Fibroblast of skin of abdomen (primary cell): ENCODE data around the gene RCN1. TPM values are rescaled to one million over a fixed set of nuclear protein-coding genes. Genes with fewer than 3 reads are reported as not detected.
"Not testable (repeated sequence)": the region's sequence is repeated elsewhere in the genome, so short reads cannot be mapped to it uniquely, and the experiment has no call there.

Source experiments
- DNase-seq: peaks from one replicate; pipeline ENCODE4 v3.0.0-alpha.2; 2013
- polyA plus RNA-seq, 2 experiments: library from polyadenylated mRNA; unstranded; fragments of 120-200 nt; gene quantifications; one replicate each; pipeline ENCODE4 v1.2.1, GENCODE V29; 2013; ENCODE audit not compliant: insufficient read length in 2 of 2

Gene RCN1
- 463 TPM for polyA plus RNA-seq (2013, experiment 1 of 2; ENCODE audit: insufficient read length)
- 470 TPM for polyA plus RNA-seq (2013, experiment 2 of 2; ENCODE audit: insufficient read length)

DNA sequence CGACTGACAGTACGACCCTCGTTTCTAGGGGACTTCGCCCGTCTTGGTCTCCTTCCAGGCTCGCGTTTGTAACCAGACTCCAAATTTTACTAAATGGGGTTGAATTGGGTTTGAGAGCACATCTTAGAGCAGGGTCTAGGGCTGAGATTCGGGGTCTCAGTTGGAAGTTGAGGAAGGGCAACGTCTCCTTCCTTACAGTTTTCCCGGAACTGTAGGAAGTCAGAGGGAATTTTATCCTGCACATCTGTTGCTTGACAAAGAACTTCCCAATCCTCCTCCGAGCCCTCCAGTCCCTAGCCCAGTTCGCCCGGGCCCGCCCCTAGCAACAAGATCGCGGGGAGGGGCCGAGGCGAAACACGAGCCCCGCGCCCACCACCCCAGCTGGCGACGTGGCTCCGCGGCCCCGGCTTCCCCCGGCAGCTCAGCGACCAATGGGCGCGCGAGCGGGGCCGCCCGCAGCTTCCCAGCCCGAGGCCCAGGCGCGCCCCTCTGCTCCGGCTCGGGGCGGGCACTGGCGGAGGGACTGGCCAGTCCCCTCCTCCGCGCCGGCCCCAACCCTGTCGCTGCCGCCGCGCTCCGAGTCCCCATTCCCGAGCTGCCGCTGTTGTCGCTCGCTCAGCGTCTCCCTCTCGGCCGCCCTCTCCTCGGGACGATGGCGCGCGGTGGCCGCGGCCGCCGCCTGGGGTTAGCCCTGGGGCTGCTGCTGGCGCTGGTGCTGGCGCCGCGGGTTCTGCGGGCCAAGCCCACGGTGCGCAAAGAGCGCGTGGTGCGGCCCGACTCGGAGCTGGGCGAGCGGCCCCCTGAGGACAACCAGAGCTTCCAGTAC is at the start of gene RCN1:
Gene RCN1 (plus strand): TSS at position 530 of the 826 bp plus-strand sequence. CDS start 123 bp downstream, at position 653.
- peak; percentile 94 for DNase-seq

DNA sequence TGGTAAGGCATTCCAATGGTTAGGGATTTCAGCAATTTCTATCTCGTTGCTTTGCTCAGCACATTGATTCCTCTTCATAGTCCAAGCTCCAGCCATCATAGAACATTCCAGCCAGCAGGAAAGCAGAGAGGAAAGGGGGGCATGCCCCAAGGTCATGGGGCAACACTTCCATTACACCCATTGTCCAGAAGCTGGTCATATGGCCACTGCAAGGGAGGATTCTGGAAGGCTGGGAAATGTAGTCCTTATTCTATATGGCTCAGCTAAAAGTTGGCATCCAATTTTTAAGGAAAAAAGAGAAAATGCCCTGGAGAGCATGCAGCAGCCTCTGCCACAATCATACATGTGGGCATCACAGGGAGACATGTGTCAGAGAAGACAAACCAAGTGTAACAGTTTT is 47.1 kb upstream of the RCN1 start:
- DNase-seq: no peak

DNA sequence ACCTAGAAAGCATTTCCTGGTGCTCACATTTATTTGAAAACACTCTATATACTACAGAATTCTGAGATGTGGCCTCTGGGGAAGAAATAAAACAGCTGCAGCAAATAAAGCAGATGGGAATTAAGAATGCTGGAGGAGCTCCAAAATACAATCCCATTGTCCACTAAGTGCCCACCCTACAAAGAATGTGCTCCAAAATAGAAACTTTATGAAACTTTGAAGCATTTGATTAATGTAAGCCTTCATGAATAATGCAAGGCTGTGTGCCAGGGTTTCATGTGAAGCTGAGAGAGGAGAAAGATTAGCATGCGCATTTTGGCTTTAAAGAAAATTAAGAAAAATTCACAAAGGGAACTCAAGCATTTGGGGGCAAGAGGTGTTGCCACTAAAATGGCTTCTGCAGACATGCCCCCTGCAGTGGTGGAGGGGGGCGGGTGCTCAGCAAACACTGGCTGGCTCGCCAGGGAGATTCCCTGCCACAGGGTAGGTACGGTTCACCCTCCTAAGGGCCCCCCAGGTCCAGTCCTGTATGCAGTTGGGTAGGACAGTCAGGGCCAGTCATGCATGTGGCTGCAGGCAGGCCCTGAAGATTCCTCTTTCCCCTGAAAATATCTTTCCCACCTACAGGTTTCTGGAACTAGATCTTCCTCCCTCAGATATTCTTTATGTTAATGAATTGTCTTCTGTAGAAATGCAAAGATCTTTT is 46.6 kb upstream of the RCN1 start:
- DNase-seq: no peak

DNA sequence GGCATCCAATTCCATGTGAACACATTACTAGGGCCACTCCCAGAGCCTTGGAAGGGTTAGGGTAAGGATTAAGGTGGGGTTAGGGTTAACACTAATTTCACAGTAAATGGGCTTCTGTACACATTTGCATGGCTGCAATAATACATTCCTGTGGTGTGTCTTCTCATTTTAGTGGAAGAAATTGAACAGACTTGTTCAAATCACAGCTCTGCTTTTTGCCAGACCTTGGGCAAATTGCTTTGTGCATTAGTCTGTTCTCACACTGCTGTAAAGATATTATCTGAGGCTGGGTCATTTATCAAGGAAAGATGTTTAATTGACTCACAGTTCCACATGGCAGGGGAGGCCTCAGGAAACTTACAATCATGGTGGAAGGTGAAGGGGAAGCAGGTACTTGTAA is 45.4 kb upstream of the RCN1 start:
- no peak for DNase-seq

DNA sequence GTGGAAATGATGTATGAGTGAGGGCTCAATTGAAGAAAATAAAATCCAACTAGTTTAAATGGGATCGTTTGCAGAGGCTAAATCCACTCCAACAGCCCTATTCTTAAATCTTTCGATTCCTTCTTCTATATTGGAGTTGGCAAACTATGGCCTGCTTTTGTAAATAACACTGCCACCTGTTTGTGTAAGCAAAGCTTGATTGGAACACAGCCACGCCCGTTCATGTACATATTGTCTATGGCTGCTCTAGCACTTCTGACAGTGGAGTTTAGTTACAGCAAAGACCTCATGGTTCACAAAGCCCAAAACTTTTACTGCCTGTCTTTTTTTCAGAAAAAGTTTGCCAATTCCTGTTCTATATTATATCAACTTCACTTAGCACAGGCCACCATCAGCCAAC is 40.6 kb upstream of the RCN1 start:
- DNase-seq: no peak

DNA sequence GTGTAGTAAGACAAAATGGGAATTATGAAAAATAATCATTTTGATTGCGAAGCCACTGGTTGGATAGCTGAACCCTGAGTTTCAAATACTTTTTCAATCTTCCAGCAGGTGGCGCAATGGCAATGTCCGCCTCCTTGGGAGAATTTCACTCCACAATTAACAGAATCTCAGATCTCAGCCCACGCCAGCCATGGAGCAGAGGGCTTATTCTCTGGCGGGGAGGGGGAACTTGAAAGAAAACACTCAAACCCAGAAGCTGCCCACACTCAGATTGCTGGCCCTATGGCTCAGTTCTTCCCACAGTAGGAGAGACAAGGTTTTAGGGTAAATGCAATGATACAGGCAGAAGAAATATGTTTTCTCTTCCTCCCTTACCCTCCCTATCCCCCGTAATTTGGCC is 38.7 kb upstream of the RCN1 start:
- DNase-seq: peak; percentile 56

DNA sequence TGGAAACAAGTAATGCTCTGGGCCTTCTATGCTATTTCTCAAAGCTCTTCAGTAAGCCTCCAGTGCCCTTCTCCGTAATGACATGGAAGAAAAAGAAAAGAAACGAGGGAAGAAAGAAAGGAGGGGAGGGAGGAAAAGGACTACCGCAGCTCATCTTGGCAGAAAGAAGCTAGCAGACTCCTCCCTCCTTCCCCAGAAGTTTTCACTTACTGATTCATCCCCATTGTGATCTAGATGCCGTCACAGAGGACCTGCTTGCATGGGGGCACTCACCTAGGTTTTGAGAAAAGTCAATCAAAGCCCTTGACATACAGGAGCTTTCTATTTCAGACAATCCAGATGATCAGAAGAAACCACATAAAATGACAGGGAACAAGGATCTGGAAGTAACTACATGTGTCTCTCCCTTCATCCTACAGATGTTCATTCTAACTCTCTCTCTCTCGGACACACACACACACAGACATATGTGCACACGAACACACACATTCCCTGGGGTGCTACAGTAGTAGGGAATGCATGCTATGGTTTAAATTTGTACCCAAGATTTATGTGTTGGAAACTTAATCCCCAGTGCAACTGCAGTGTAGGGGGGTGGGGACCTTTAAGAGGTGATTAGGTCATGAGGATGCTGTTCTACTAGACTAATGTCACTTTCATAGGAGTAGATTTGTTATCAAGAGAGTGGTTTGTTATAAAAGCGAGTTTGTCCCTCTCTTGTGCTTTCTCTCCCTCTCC is 37.6 kb upstream of the RCN1 start:
- peak; percentile 48 for DNase-seq

DNA sequence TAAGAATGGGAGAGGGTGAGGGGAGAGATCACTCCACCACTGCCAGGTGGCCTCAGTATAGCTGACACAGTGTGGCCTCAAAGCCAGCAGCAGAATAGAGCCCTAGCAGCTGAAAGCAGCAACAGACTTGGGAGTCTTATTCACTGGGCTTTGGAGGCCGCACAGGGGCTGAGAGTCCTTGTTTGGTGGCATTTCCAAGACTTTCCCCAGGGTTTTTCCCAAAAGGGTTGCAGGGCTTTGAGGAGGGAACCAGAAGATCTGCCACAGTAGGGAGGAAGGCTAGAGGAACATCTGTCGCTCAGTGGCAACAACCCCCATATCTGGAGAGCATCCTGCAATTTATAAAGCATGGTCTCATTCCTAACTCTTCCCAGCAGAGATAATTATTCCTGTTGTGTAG is 35.0 kb upstream of the RCN1 start:
- DNase-seq: no peak

DNA sequence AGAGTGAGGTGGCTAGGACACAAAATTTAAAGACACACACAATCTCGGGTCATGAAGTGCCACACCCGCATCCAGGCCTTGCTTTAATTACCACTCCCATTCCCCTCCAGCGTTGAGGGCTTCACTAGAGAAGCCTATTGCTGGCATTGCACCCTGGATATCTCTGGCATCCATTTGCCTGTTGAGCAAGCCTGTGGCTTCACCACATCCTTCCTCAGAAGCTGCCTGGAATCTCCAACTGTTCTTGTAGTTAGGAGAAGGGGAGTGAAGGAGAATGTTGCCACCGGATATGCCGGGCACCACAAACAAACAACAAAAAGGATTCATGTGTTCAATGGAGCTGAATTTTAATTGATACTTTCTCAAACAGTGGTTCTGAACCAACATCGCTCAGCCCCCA is 34.4 kb upstream of the RCN1 start:
- peak; percentile 85 for DNase-seq

DNA sequence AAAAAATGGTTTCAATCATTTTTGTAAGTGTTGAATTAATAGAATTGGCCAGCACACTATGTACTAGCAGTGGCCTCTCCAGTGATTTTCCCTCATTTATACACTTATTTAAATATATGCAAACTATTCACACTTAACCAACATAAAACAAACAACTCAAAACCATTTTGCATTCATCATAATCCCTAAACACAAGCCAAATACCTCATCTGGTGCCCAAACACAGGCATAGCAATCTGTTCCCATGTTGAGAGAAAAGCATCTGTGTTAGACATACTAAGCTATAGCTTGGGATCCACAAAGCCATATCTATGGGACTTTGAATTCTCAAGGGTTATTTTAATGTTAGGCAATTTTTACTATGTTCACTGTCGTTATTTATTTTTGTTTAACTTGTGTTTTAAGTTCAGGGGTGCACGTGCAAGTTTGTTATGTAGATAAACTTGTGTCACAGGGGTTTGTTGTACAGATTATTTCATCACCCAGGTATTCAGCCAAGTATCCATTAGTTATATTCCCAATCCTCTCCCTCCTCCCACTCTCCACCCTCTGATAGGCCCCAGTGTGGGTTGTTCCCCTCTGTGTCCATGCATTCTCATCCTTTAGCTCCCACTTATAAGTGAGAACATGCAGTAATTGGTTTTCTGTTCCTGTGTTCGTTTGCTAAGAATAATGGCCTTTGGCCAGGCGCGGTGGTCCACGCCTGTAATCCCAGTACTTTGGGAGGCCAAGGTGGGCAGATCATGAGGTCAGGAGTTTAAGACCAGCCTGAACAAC is 31.0 kb upstream of the RCN1 start:
- no peak for DNase-seq

DNA sequence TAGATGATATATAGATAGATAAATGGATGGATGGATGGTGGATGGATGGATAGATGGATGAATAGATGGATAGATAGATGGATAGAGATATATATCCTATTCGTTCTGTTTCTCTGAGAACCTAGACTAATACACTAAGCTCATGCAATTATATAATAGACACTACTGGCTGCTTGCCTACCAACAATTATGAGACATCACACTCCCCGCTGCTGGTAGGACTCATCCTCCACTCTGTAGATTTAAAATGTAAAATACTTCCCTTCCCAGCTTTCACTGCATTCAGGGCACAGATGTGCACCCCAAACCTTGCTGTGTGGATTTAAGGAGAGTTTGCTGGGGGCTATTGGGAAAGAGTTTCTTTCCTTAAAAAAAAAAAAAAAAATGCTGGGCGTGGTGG is 28.3 kb upstream of the RCN1 start:
- DNase-seq: no peak

DNA sequence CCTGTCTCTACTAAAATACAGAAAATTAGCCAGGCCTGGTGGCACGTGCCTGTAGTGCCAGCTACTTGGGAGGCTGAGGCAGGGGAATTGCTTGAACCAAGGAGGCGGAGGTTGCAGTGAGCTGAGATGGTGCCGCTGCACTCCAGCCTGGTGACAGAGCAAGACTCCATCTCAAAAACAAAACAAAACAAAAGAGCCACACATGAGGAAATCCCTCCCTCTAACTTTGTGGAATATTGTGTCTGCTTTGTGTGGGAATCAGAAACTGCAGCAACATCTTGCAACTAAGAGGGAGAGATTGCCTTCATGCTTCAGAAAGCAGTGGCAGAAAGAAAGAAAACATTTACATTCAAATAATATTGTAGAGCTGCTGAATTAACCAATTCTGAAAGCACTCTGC is 27.8 kb upstream of the RCN1 start:
- not testable (repeated sequence) for DNase-seq

DNA sequence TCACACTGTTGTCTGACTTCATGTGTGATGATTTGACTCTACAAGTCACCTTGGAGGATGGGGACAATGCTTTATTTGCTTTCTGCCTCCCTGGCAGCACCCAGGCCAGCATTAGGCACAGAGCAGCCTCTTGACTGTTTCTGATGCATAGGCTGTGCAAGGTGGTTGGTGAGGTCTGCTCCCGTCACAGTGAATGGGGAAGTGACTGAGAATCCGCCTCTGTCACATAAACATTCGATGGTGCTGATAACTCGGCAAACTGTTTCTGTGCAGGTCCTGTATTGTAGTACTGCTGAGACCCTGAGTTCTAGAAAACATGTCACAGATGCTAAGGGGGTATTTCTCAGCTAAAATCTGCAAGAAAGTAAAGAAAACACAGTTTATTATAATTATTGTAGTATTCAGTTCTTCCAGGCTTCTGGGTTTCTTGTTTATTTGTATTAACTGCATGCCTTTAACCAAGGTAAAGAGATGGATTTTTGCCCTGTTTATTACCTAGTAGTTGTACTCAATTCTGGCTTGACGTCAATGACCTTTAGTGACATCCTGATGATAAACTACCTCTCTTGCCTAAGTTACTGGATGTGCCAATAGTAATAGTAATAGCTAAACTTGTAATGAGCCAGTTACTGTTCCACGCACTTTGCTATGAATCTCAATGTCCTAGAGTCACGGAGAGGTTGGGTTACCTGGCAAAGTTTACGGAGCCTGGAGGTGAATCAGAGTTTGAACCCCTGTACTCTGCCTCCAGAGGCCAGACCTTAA is 24.8 kb upstream of the RCN1 start:
- DNase-seq: no peak

DNA sequence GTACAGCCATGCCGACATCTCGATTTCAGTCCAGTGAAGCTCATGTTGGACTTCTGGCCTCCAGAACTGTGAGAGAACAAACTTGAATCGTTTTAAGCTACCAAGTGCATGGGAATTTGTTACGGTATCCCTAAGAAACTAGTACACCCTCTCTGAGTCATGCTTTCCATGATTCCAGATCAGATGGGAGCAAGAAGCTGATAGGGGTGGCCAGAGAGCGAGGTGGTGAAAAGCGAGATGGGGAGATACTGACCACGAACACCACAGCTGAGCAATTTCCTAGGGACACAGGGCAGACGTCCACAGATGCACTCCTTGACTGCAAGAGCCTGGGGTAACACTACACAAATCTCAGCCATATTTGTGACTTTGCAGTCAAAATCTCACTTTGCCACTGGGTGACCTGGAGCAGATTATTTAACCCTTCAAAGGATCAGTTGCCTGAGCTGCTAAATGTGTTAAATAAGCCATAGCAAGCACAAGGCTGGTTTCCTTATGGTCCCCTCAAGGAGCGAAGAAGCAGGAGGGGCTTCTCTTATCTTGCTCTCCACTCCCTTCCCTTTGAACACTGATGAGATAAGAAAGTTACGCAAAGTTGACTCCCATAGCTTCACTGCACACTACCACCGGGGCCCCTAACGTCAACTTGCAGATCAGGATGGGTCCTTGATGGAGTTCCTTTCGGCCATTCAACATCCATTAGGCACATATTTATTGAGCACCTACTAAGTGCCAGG is 22.6 kb upstream of the RCN1 start:
- DNase-seq: peak; percentile 20

DNA sequence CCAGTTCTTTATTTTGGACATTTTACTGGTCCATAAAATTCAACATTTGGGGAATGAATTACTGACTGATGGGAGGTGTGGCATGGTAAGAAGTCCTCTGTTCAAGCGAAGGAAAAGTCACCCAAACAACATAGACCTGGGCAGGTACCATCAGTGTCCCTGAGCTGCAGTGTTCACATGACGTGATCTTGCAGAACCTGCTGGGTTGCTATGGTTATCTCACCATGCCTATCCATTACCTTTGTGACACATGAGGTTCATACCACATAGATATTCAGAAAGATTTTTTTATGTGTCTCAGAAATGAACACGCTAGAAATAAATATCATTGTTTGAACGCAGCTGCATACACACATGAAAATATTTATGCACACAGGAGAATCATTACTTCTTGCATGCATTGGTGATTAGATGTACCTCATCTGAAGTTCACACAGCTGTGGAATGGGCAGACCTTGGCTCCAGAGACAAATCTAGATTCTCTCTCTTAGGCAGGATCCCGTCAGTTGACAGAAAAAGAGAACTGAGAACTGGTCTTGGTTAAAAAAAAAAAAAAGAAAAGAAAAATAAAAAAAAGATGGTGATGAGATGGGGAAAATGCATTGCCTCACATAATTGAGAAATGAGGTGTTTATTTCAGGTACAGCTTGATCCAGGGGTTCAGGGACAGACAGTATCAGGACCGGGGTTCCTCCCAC is 21.4 kb upstream of the RCN1 start:
- DNase-seq: no peak

DNA sequence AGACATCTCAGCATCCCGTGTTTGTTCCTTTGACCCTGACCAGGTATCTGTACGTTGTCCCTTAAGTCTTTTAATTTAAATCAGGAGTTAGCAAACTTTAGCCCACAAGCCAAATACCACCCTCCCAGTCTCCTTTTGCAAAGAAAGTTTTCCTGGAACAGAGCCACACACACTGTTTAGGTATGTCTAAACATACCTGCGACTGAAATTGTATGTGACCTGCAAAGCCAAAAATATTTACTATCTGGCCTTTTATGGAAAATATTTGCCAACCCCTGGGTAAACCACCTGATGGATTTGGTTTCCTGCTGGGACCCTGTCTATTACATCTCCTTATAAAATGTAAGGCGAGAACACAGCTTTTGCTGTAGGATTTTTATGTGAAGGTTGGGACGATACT is 20.2 kb upstream of the RCN1 start:
- DNase-seq: no peak

DNA sequence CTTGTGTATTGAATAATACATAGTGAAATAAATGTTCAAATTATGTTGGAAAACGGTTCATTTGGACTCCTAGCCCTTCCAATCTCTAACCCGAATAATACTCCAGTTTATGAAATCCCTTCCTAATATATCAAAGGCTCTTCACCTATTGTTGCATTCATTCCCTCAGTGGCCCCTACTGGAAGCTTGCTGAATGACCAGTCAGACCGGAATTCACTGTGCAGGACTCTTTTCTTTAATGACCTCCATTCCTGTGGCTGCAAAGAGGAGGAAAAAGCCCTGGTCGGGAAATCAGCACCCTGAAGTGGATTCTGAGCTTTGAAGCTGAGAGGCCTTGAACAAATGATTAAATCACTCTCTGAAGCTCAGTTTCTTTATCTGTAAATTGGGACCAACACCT is 19.1 kb upstream of the RCN1 start:
- peak; percentile 72 for DNase-seq

DNA sequence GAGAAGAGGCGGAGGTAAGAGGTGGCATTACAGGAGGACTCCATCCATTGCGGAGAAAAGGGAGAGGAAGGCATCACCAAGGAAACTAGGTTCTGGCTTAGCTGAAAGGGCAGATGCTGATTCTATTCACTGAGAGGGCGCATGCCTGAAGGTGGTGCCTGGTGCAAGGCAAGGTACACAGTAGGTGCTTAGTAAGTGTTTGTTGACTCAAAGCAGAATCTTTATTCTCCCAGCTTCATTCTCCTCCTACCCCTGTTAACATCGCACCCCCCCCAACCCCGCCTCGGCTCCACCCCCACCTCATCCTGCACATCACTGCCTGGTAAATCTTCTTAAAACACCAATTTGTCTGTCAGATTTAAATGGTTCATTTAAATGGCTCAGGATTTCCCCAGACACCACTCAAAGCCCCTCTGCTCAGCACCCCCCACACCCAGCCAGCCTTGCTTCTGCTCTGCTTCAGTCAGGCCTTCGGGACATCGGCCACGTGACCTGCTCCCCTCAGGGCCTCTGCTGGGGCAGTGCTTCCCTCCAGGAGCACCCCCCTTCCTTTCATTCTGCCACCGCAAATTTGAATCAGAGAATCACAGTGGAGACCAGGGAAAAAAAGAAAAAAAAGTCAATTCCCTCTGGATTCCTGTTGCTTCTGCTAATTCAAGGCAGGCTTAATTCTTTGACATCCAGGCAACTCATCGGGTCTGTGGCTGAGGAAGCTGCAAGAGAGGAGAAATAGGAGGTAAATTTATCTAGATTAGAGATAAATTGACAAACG is 17.8 kb upstream of the RCN1 start:
- peak; percentile 70 for DNase-seq

DNA sequence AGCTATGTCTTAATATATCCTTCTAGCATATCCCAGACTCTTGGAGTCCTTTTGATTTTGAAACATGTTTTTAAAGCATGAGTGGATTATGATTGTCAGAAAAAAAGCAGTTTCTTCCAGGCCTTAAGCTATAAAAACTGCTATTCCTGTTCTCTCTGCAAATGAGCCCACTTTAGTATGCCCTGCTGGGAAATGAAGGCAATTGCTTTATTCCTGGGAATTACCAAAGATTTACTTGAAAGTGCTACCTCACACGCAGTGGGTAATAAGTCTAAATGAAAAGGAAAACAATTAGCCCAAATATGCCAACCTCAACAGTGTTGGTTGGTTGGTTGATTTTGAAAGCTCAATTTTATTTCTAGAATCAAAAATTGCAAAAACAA is 17.2 kb upstream of the RCN1 start:
- DNase-seq: no peak

DNA sequence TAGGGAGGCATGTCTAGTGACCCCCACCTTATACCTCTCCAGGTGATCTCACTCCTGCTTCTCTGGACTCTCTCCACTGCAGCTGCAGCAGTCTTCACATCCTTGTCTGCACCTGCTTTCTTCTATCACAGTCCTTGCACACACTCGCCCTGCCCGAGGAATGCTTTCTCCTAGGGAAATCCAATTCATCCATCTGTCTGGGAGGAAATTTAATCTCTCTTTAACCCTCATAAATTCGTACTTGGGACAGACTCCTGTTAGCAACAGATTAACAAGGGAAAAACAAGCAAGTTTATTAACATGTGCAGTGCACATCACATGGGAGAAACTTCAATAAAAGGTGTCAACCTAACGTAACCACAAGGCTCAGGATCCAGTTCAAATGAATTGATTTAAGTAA is 11.3 kb upstream of the RCN1 start:
- no peak for DNase-seq
